Dermis blood vessel endothelial cell (primary cell): ENCODE results near the gene UBE2G2. TPM values are rescaled to one million over a fixed set of nuclear protein-coding genes. Genes with fewer than 3 reads are reported as not detected.

Experiments used
- DNase-seq: peaks from one replicate; pipeline ENCODE4 v3.0.0; 2010
- total RNA-seq: library from RNA; depleted of rRNA; stranded (reverse); fragments of >200 nt; gene quantifications from 2 replicates; pipeline ENCODE4 v1.2.3, GENCODE V29; 2014

Gene UBE2G2
- total RNA-seq, 1 donor from 2014 or later, result 85.3 TPM

GRCh38 chr21:44748621-44749020 is 53.0 kb downstream of the UBE2G2 start:
- no peak for DNase-seq

GRCh38 chr21:44742418-44743153 is 59.0 kb downstream of the UBE2G2 start:
- peak; percentile 45 for DNase-seq

- no peak for DNase-seq
These were observed 59.7 kb downstream of the UBE2G2 start for GRCh38 chr21:44741921-44742320.

GRCh38 chr21:44740742-44741141 is 60.9 kb downstream of the UBE2G2 start:
- DNase-seq, result no peak

GRCh38 chr21:44739316-44739715 is 62.3 kb downstream of the UBE2G2 start:
- DNase-seq, result no peak

- no peak for DNase-seq
These were observed 63.0 kb downstream of the UBE2G2 start for GRCh38 chr21:44738621-44739020.

- DNase-seq, result no peak
These were observed 63.8 kb downstream of the UBE2G2 start for GRCh38 chr21:44737706-44738354.

GRCh38 chr21:44736291-44737004 is 65.2 kb downstream of the UBE2G2 start:
- peak; percentile 43 for DNase-seq

GRCh38 chr21:44735821-44736220 is 65.8 kb downstream of the UBE2G2 start:
- no peak for DNase-seq

- DNase-seq, result no peak
These were observed 66.8 kb downstream of the UBE2G2 start for GRCh38 chr21:44734841-44735240.

GRCh38 chr21:44734026-44734745 is 67.4 kb downstream of the UBE2G2 start:
- DNase-seq, result no peak

- no peak for DNase-seq
These were observed 68.7 kb downstream of the UBE2G2 start for GRCh38 chr21:44732956-44733355.

- no peak for DNase-seq
These were observed 69.4 kb downstream of the UBE2G2 start for GRCh38 chr21:44732263-44732662.

- peak; percentile 27 for DNase-seq
These were observed 70.6 kb downstream of the UBE2G2 start for GRCh38 chr21:44730951-44731579.

- DNase-seq, result no peak
These were observed 71.6 kb downstream of the UBE2G2 start for GRCh38 chr21:44730028-44730395.

GRCh38 chr21:44729336-44730027 is 72.1 kb downstream of the UBE2G2 start:
- DNase-seq, result no peak

GRCh38 chr21:44728716-44729115 is 72.9 kb downstream of the UBE2G2 start:
- no peak for DNase-seq

GRCh38 chr21:44727757-44728156 is 73.9 kb downstream of the UBE2G2 start:
- DNase-seq, result no peak

GRCh38 chr21:44727321-44727720 is 74.3 kb downstream of the UBE2G2 start:
- DNase-seq, result no peak

- no peak for DNase-seq
These were observed 74.8 kb downstream of the UBE2G2 start for GRCh38 chr21:44726826-44727225.

GRCh38 chr21:44724926-44725325 is 76.7 kb downstream of the UBE2G2 start:
- DNase-seq, result no peak

GRCh38 chr21:44724196-44724595 is 77.4 kb downstream of the UBE2G2 start:
- DNase-seq, result no peak
